Vagina (tissue), 2 donors: ENCODE results near the gene ARHGAP19.

Source experiments
- CTCF ChIP-seq, 3 experiments: fragments of 450-650 bp in 2 of 3; fragments of 200-600 bp in 1 of 3; sonication (generic) in 1 of 3; IDR thresholded peaks; one replicate each; pipeline ENCODE4 v1.5.1; 2017 to 2019; ENCODE audit warnings: antibody characterized with exemption in 3 of 3, mild to moderate bottlenecking in 2 of 3, moderate library complexity in 2 of 3
- POLR2AphosphoS5 ChIP-seq, 2 donors: sonication (generic); formaldehyde crosslinking; IDR thresholded peaks; one replicate each; pipeline ENCODE4 v1.9.0; 2017; ENCODE audit warnings: antibody characterized with exemption in 2 of 2, mild to moderate bottlenecking in 2 of 2, low read depth in 1 of 2; ENCODE audit not compliant: insufficient read depth in 1 of 2

- no peak for TF ChIP-seq CTCF (IDR thresholded peaks at IDR 0.05)
- TF ChIP-seq POLR2AphosphoS5 (IDR thresholded peaks at IDR 0.05; ENCODE audit: insufficient read depth in 1 of 2, low read depth in 1 of 2) = peak in 1 of 2 donors; percentile 38
Measured at GRCh38 chr10:97319671-97320479, 27.4 kb upstream of the ARHGAP19 start.
